H9 (cell line): Measurements from ENCODE around the gene RALGAPA1. TPM values are rescaled to one million over a fixed set of nuclear protein-coding genes. Genes with fewer than 3 reads are reported as not detected.

Experiments
- DNase-seq: peaks from one replicate; pipeline ENCODE4 v3.0.0-alpha.2; 2017
- H2AFZ ChIP-seq: one replicate; pipeline ENCODE4 v1.6.1; 2013; ENCODE audit warnings: mild to moderate bottlenecking, low read length, control low read depth, moderate library complexity
- H2AK5ac ChIP-seq: 2 replicates; pipeline ENCODE4 v1.6.1; 2013; ENCODE audit warnings: low read length, control low read depth, mixed read lengths; ENCODE audit not compliant: insufficient read length
- H2BK120ac ChIP-seq: one replicate; pipeline ENCODE4 v1.6.1; 2013; ENCODE audit warnings: low read depth, mild to moderate bottlenecking, low read length, control low read depth, inconsistent platforms; ENCODE audit not compliant: poor library complexity, severe bottlenecking
- H2BK12ac ChIP-seq: 2 replicates; pipeline ENCODE4 v1.6.1; 2013; ENCODE audit warnings: low read length, control low read depth, mixed read lengths, low read depth; ENCODE audit not compliant: insufficient read length
- H2BK15ac ChIP-seq: 2 replicates; pipeline ENCODE4 v1.6.1; 2013; ENCODE audit warnings: low read depth, low read length, control low read depth
- H2BK20ac ChIP-seq: one replicate; pipeline ENCODE4 v1.6.1; 2013; ENCODE audit warnings: low read depth, mild to moderate bottlenecking, low read length, control low read depth, inconsistent platforms; ENCODE audit not compliant: poor library complexity, severe bottlenecking
- H2BK5ac ChIP-seq: 2 replicates; pipeline ENCODE4 v1.6.1; 2013; ENCODE audit warnings: low read length, control low read depth, mixed read lengths; ENCODE audit not compliant: insufficient read length
- H3K14ac ChIP-seq: 2 replicates; pipeline ENCODE4 v1.6.1; 2013; ENCODE audit warnings: low read length, control low read depth; ENCODE audit not compliant: insufficient read depth
- H3K18ac ChIP-seq: 2 replicates; pipeline ENCODE4 v1.6.1; 2013; ENCODE audit warnings: low read depth, mild to moderate bottlenecking, mixed read lengths, low read length, control low read depth; ENCODE audit not compliant: insufficient read length
- H3K23ac ChIP-seq: 2 replicates; pipeline ENCODE4 v1.6.1; 2013; ENCODE audit warnings: low read length, control low read depth, mixed read lengths, low read depth; ENCODE audit not compliant: insufficient read length
- H3K23me2 ChIP-seq: 2 replicates; pipeline ENCODE4 v1.6.1; 2013; ENCODE audit warnings: low read depth, mild to moderate bottlenecking, mixed read lengths, low read length, control low read depth; ENCODE audit not compliant: insufficient read length, poor library complexity, severe bottlenecking
- H3K27ac ChIP-seq: 2 replicates; pipeline ENCODE4 v1.5.1; 2013; ENCODE audit warnings: low read length, control low read depth, mixed read lengths, low read depth; ENCODE audit not compliant: insufficient read length
- H3K27me3 ChIP-seq: 2 replicates; pipeline ENCODE4 v1.6.1; 2013; ENCODE audit warnings: low read length, control low read depth, inconsistent platforms; ENCODE audit not compliant: insufficient read depth
- H3K4ac ChIP-seq: 2 replicates; pipeline ENCODE4 v1.6.1; 2013; ENCODE audit warnings: low read depth, mild to moderate bottlenecking, control low read depth, inconsistent platforms, low read length, moderate library complexity
- H3K4me1 ChIP-seq: 2 replicates; pipeline ENCODE4 v1.6.1; 2013; ENCODE audit warnings: low read length, control low read depth, inconsistent platforms; ENCODE audit not compliant: insufficient read depth
- H3K4me2 ChIP-seq: 2 replicates; pipeline ENCODE4 v1.6.1; 2013; ENCODE audit warnings: low read length, control low read depth, mixed read lengths; ENCODE audit not compliant: insufficient read length, insufficient read depth
- H3K56ac ChIP-seq: 2 replicates; pipeline ENCODE4 v1.6.1; 2013; ENCODE audit warnings: low read depth, mild to moderate bottlenecking, mixed read lengths, low read length, control low read depth; ENCODE audit not compliant: insufficient read length
- H3K79me1 ChIP-seq: 2 replicates; pipeline ENCODE4 v1.6.1; 2013; ENCODE audit warnings: low read depth, mild to moderate bottlenecking, moderate library complexity, low read length, control low read depth, inconsistent platforms; ENCODE audit not compliant: insufficient read depth, poor library complexity, severe bottlenecking
- H3K79me2 ChIP-seq: 2 replicates; pipeline ENCODE4 v1.6.1; 2013; ENCODE audit warnings: low read length, control low read depth, inconsistent platforms; ENCODE audit not compliant: insufficient read depth
- H3K9ac ChIP-seq: 2 replicates; pipeline ENCODE4 v1.6.1; 2013; ENCODE audit warnings: low read length, control low read depth, mixed read lengths; ENCODE audit not compliant: insufficient read length; ENCODE audit errors: extremely low read depth
- H3K9me3 ChIP-seq: one replicate; pipeline ENCODE4 v1.6.1; 2013; ENCODE audit warnings: low read depth, low read length, inconsistent platforms; ENCODE audit not compliant: control insufficient read depth
- H3T11ph ChIP-seq: one replicate; pipeline ENCODE4 v1.6.1; 2013; ENCODE audit warnings: mild to moderate bottlenecking, low read length, control low read depth, inconsistent platforms
- H4K20me1 ChIP-seq: one replicate; pipeline ENCODE4 v1.6.1; 2013; ENCODE audit not compliant: control insufficient read depth, insufficient read length, insufficient read depth
- H4K5ac ChIP-seq: 2 replicates; pipeline ENCODE4 v1.6.1; 2013; ENCODE audit warnings: low read depth, mild to moderate bottlenecking, mixed read lengths, low read length, control low read depth; ENCODE audit not compliant: insufficient read length
- H4K8ac ChIP-seq: replicated peaks from 2 replicates; pipeline ENCODE4 v1.6.1; 2013; ENCODE audit warnings: low read length, control low read depth, mixed read lengths, low read depth; ENCODE audit not compliant: insufficient read length
- H4K91ac ChIP-seq: 2 replicates; pipeline ENCODE4 v1.6.1; 2013; ENCODE audit warnings: low read depth, mild to moderate bottlenecking, moderate library complexity, mixed read lengths, low read length, control low read depth; ENCODE audit not compliant: insufficient read length
- H3K27ac Mint-ChIP-seq, 3 experiments: 2 replicates in 2 of 3; 3 replicates in 1 of 3; pipeline ENCODE4 v1.8.0; 2020 to 2021; ENCODE audit warnings: mixed read lengths in 3 of 3, mild to moderate bottlenecking in 1 of 3, moderate library complexity in 1 of 3
- H3K27me3 Mint-ChIP-seq: 2 replicates; pipeline ENCODE4 v1.8.0; 2021; ENCODE audit warnings: low read depth, mild to moderate bottlenecking, moderate library complexity, mixed read lengths
- H3K36me3 Mint-ChIP-seq, 3 experiments: 2 replicates in 2 of 3; 3 replicates in 1 of 3; pipeline ENCODE4 v1.8.0; 2020 to 2021; ENCODE audit warnings: low read depth in 3 of 3, mixed read lengths in 3 of 3; ENCODE audit not compliant: insufficient read depth in 1 of 3
- H3K4me1 Mint-ChIP-seq, 2 experiments: 2 replicates each; pipeline ENCODE4 v1.8.0; 2020; ENCODE audit warnings: mixed read lengths in 2 of 2
- H3K4me3 Mint-ChIP-seq, 2 experiments: 2 replicates in 1 of 2; 3 replicates in 1 of 2; pipeline ENCODE4 v1.8.0; 2020 to 2021; ENCODE audit warnings: mild to moderate bottlenecking in 2 of 2, mixed read lengths in 2 of 2, moderate library complexity in 1 of 2
- H3K9me3 Mint-ChIP-seq, 2 experiments: 2 replicates in 1 of 2; 3 replicates in 1 of 2; pipeline ENCODE4 v1.8.0; 2020; ENCODE audit warnings: mild to moderate bottlenecking in 2 of 2, mixed read lengths in 2 of 2, moderate library complexity in 1 of 2
- WGBS: extraction: QIAGEN DNeasy Blood & Tissue Kit; methylation state at CpG from one replicate; pipeline ENCODE4 v1.1.7; 2013; ENCODE audit warnings: missing lambda C conversion rate, low lambda C conversion rate, mixed read lengths; ENCODE audit not compliant: insufficient read length; ENCODE audit errors: extremely low coverage; 5-methylcytosine and 5-hydroxymethylcytosine counted together
- total RNA-seq: library from RNA; stranded (reverse); gene quantifications from 2 replicates; pipeline ENCODE4 v1.2.1, GENCODE V29; 2021
- TF ChIP-seq, protein P1 (sequence below): fragments of 200-600 bp; sonication (generic); conservative IDR thresholded peaks from 3 replicates; pipeline ENCODE4 v1.8.0; 2021; ENCODE audit warnings: antibody characterized with exemption, mild to moderate bottlenecking

RALGAPA1 gene
- total RNA-seq, 1 experiment from 2014 or later: 29.8 TPM

DNA sequence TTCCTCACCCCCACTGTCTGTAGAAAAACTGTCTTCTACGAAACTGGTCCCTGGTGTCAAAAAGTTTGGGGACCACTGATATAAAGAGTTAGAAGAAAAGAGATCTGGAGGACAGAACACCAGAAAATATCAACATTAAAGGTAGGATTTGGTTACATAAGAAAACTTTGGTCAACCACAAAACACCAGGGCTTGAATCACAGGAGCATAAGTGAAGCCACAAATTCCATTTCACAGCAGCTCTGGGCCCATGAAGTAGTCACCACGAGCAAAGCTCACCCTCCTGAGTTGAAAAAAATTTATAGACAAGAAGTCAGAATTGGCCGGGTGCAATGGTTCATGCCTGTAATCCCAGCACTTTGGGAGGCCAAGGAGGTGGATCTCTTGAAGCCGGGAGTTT lies 19.4 kb downstream of the RALGAPA1 start:
- H3K79me1 ChIP-seq: no peaks in the 10 kb centered on the region
- H3K36me3 Mint-ChIP-seq: 0 out of 7 replicates have a peak, but pooled peaks cover 0 to 3% (median 0%) of the 10 kb centered on the region in 3 experiments
- TF ChIP-seq, protein P1, sequence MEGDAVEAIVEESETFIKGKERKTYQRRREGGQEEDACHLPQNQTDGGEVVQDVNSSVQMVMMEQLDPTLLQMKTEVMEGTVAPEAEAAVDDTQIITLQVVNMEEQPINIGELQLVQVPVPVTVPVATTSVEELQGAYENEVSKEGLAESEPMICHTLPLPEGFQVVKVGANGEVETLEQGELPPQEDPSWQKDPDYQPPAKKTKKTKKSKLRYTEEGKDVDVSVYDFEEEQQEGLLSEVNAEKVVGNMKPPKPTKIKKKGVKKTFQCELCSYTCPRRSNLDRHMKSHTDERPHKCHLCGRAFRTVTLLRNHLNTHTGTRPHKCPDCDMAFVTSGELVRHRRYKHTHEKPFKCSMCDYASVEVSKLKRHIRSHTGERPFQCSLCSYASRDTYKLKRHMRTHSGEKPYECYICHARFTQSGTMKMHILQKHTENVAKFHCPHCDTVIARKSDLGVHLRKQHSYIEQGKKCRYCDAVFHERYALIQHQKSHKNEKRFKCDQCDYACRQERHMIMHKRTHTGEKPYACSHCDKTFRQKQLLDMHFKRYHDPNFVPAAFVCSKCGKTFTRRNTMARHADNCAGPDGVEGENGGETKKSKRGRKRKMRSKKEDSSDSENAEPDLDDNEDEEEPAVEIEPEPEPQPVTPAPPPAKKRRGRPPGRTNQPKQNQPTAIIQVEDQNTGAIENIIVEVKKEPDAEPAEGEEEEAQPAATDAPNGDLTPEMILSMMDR: no peak
- no peaks in the 10 kb centered on the region for H3K27me3 Mint-ChIP-seq
- no peaks in the 10 kb centered on the region for H3K9me3 Mint-ChIP-seq
- no peak overlapping the region for H3K56ac ChIP-seq
- H2AK5ac ChIP-seq: no peak overlapping the region
- no peak for DNase-seq
- H3K27ac ChIP-seq: no peak overlapping the region
- H3K23ac ChIP-seq: no peak overlapping the region
- no peak overlapping the region for H3K4me3 Mint-ChIP-seq
- WGBS: no CpG with 5 or more reads among the region's 4 CpGs
- H3T11ph ChIP-seq: no peak overlapping the region
- H2BK5ac ChIP-seq: no peak overlapping the region
- H3K79me2 ChIP-seq: no peaks in the 10 kb centered on the region
- H4K91ac ChIP-seq: no peak overlapping the region
- no peaks in the 10 kb centered on the region for H3K9me3 ChIP-seq
- H3K4me1 Mint-ChIP-seq: no peaks in the 10 kb centered on the region
- H2BK120ac ChIP-seq: no peak overlapping the region
- H2BK12ac ChIP-seq: no peak overlapping the region
- H3K23me2 ChIP-seq: no peaks in the 10 kb centered on the region
- H3K14ac ChIP-seq: no peak overlapping the region
- H3K27ac Mint-ChIP-seq: no peak overlapping the region
- H4K8ac ChIP-seq: no peak overlapping the region
- H4K5ac ChIP-seq: no peak overlapping the region
- H2BK15ac ChIP-seq: no peak overlapping the region
- H2BK20ac ChIP-seq: no peak overlapping the region
- H3K4ac ChIP-seq: no peak overlapping the region
- H3K27me3 ChIP-seq: no peaks in the 10 kb centered on the region
- no peak overlapping the region for H3K4me2 ChIP-seq
- H3K9ac ChIP-seq: no peak overlapping the region
- H3K4me1 ChIP-seq: no peaks in the 10 kb centered on the region
- no peak overlapping the region for H3K18ac ChIP-seq
- no peak overlapping the region for H2AFZ ChIP-seq
- H4K20me1 ChIP-seq: no peaks in the 10 kb centered on the region
